Tibial nerve (tissue), 3 donors: Measurements from ENCODE around the gene GDF11.

Experiments
- POLR2A ChIP-seq, 2 donors: fragments of 450-650 bp; IDR thresholded peaks; one replicate each; pipeline ENCODE4 v1.6.1; 2017; ENCODE audit warnings: antibody characterized with exemption in 2 of 2, mild to moderate bottlenecking in 2 of 2, moderate library complexity in 2 of 2
- TF ChIP-seq, protein P1 (sequence below), 5 experiments: fragments of 200-600 bp in 3 of 5; fragments of 450-650 bp in 2 of 5; sonication (generic) in 3 of 5; IDR thresholded peaks; one replicate each; pipeline ENCODE4 v1.5.1; 2016 to 2019; ENCODE audit warnings: antibody characterized with exemption in 5 of 5, mild to moderate bottlenecking in 3 of 5, moderate library complexity in 2 of 5

- TF ChIP-seq, protein P1, sequence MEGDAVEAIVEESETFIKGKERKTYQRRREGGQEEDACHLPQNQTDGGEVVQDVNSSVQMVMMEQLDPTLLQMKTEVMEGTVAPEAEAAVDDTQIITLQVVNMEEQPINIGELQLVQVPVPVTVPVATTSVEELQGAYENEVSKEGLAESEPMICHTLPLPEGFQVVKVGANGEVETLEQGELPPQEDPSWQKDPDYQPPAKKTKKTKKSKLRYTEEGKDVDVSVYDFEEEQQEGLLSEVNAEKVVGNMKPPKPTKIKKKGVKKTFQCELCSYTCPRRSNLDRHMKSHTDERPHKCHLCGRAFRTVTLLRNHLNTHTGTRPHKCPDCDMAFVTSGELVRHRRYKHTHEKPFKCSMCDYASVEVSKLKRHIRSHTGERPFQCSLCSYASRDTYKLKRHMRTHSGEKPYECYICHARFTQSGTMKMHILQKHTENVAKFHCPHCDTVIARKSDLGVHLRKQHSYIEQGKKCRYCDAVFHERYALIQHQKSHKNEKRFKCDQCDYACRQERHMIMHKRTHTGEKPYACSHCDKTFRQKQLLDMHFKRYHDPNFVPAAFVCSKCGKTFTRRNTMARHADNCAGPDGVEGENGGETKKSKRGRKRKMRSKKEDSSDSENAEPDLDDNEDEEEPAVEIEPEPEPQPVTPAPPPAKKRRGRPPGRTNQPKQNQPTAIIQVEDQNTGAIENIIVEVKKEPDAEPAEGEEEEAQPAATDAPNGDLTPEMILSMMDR (IDR thresholded peaks at IDR 0.05) = no peak
- no peak for TF ChIP-seq POLR2A (IDR thresholded peaks at IDR 0.05)
These were observed 19.7 kb downstream of the GDF11 start for GRCh38 chr12:55762646-55763045.
